Neural progenitor cell (in vitro differentiated cells): ENCODE results near the gene LMO1. TPM values are rescaled to one million over a fixed set of nuclear protein-coding genes. Genes with fewer than 3 reads are reported as not detected.

Source experiments
- DNase-seq: peaks from one replicate; pipeline ENCODE4 v3.0.0-alpha.2; 2016; ENCODE audit warnings: low spot score
- H2AFZ ChIP-seq: fragments of 200-600 bp; sonication (generic); replicated peaks from 2 replicates; pipeline ENCODE4 v1.6.1; 2016; ENCODE audit warnings: antibody characterized with exemption
- H3F3A ChIP-seq: fragments of 200-600 bp; sonication (generic); 2 replicates; pipeline ENCODE4 v1.6.1; 2016; ENCODE audit warnings: antibody characterized with exemption, low read depth
- H3K27ac ChIP-seq: fragments of 200-600 bp; sonication (generic); 2 replicates; pipeline ENCODE4 v1.5.1; 2016; ENCODE audit warnings: mild to moderate bottlenecking
- H3K27me3 ChIP-seq: fragments of 200-600 bp; sonication (generic); 2 replicates; pipeline ENCODE4 v1.6.1; 2016; ENCODE audit warnings: mild to moderate bottlenecking, moderate library complexity
- H3K36me3 ChIP-seq: fragments of 200-600 bp; sonication (generic); 2 replicates; pipeline ENCODE4 v1.5.1; 2016
- H3K4me1 ChIP-seq: fragments of 200-600 bp; sonication (generic); 2 replicates; pipeline ENCODE4 v1.6.1; 2016; ENCODE audit warnings: mixed run types
- H3K4me2 ChIP-seq: fragments of 200-600 bp; sonication (generic); 2 replicates; pipeline ENCODE4 v1.6.1; 2016
- H3K4me3 ChIP-seq: fragments of 200-600 bp; sonication (generic); 2 replicates; pipeline ENCODE4 v1.5.1; 2016
- H3K79me2 ChIP-seq: fragments of 200-600 bp; sonication (generic); 2 replicates; pipeline ENCODE4 v1.6.1; 2016; ENCODE audit warnings: low read depth
- H3K9ac ChIP-seq: fragments of 200-600 bp; sonication (generic); 2 replicates; pipeline ENCODE4 v1.6.1; 2016
- H3K9me3 ChIP-seq: fragments of 200-600 bp; sonication (generic); 2 replicates; pipeline ENCODE4 v1.5.1; 2016; ENCODE audit warnings: low read depth
- H4K20me1 ChIP-seq: fragments of 200-600 bp; sonication (generic); 2 replicates; pipeline ENCODE4 v1.6.1; 2016; ENCODE audit warnings: low read depth
- H3K27ac Mint-ChIP-seq: 3 replicates; pipeline ENCODE4 v1.8.0; 2021; ENCODE audit warnings: mixed read lengths
- H3K27me3 Mint-ChIP-seq: 2 replicates; pipeline ENCODE4 v1.8.0; 2022; ENCODE audit warnings: low read depth, mild to moderate bottlenecking, inconsistent platforms, moderate library complexity, mixed read lengths; ENCODE audit not compliant: insufficient read depth
- H3K36me3 Mint-ChIP-seq: 3 replicates; pipeline ENCODE4 v1.8.0; 2021; ENCODE audit warnings: mixed read lengths
- H3K4me1 Mint-ChIP-seq: 3 replicates; pipeline ENCODE4 v1.8.0; 2021; ENCODE audit warnings: mixed read lengths
- H3K4me3 Mint-ChIP-seq: 3 replicates; pipeline ENCODE4 v1.8.0; 2021; ENCODE audit warnings: mild to moderate bottlenecking, moderate library complexity, mixed read lengths
- H3K9me3 Mint-ChIP-seq: 3 replicates; pipeline ENCODE4 v1.8.0; 2020; ENCODE audit warnings: mixed read lengths
- EZH2 ChIP-seq: fragments of 200-600 bp; sonication (generic); IDR thresholded peaks from 2 replicates; pipeline ENCODE4 v1.6.1; 2017; ENCODE audit warnings: antibody characterized with exemption, mild to moderate bottlenecking, moderate library complexity
- EZH2phosphoT487 ChIP-seq: fragments of 200-600 bp; sonication (generic); IDR thresholded peaks from 2 replicates; pipeline ENCODE4 v1.6.1; 2017; ENCODE audit warnings: antibody characterized with exemption
- total RNA-seq: library from RNA; depleted of rRNA; stranded (reverse); fragments of >200 nt; gene quantifications from 2 replicates; pipeline ENCODE4 v1.2.3, GENCODE V29; 2015; ENCODE audit warnings: low replicate concordance
- TF ChIP-seq, protein P1 (sequence below): fragments of 200-600 bp; sonication (generic); IDR thresholded peaks from 2 replicates; pipeline ENCODE4 v1.5.1; 2017; ENCODE audit warnings: antibody characterized with exemption, mild to moderate bottlenecking

Gene LMO1
- total RNA-seq, 1 donor from 2014 or later, result 2.9 TPM

DNA sequence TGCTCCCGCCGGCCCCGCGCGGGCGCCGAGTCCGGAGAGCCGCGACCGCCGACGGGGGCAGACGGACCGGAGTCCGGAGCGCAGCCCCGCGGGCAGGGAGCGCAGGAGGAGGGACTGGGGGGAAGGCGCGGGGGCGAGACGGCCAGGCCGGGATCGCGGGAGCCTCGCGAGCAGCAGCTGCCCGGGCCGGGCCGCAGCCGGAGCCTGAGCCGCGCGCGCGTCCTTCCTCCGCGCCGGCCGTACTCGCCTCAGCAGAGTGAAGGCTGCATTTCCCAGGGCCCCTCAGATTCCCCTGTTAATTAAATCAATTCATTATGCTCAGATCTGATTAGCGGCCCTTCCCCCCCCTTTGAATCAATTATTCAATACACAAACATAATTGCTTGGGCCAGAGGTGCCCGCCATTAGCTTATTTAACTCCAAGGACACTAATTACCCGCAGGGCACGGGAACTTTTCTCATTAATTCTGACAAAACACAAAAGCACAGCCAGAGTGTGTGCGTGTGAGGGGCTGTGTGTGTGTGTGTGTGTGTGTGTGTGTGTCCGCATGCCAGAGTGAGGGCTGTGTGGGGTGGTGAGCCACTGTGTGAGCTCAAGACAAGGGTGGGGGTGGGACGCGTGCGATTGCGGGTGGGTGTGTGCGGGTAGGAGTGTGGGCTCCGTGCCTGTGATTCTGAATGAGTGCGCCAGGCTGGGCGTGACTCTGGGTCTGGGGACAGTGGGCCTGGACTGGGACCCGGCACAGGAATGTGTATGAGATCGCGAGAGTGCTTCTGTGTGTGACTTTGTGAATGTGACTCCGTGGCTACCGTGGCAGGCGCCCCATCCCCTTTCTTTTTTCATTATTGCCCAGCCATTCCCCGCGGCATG lies 5.1 kb upstream of the LMO1 start:
- Mint-ChIP-seq H3K27ac (no peak overlapping the region), H3K36me3 (no peaks in the 10 kb centered on the region), H3K9me3 (no peaks in the 10 kb centered on the region), H3K4me1 (peaks cover 38% of the 10 kb centered on the region), H3K4me3 (peak overlapping the region; percentile 85), H3K27me3 (peaks cover 38% of the 10 kb centered on the region)
- peak; percentile 80 for DNase-seq
- H2AFZ ChIP-seq, result peak overlapping the region; percentile 68
- TF ChIP-seq EZH2, result no peak
- peak; percentile 66 for TF ChIP-seq EZH2phosphoT487
- peak overlapping the region; percentile 95 for H3K4me2 ChIP-seq
- H3K9ac ChIP-seq, result no peak overlapping the region
- H4K20me1 ChIP-seq, result peaks cover 16% of the 10 kb centered on the region
- no peaks in the 10 kb centered on the region for H3K36me3 ChIP-seq
- peaks cover 43% of the 10 kb centered on the region for H3K4me1 ChIP-seq
- H3K9me3 ChIP-seq, result no peaks in the 10 kb centered on the region
- H3K79me2 ChIP-seq, result peaks cover 32% of the 10 kb centered on the region
- peaks cover 67% of the 10 kb centered on the region for H3K27me3 ChIP-seq
- H3K4me3 ChIP-seq, result peak overlapping the region; percentile 73
- H3K27ac ChIP-seq, result no peak overlapping the region
- peaks cover 38% of the 10 kb centered on the region for H3F3A ChIP-seq

DNA sequence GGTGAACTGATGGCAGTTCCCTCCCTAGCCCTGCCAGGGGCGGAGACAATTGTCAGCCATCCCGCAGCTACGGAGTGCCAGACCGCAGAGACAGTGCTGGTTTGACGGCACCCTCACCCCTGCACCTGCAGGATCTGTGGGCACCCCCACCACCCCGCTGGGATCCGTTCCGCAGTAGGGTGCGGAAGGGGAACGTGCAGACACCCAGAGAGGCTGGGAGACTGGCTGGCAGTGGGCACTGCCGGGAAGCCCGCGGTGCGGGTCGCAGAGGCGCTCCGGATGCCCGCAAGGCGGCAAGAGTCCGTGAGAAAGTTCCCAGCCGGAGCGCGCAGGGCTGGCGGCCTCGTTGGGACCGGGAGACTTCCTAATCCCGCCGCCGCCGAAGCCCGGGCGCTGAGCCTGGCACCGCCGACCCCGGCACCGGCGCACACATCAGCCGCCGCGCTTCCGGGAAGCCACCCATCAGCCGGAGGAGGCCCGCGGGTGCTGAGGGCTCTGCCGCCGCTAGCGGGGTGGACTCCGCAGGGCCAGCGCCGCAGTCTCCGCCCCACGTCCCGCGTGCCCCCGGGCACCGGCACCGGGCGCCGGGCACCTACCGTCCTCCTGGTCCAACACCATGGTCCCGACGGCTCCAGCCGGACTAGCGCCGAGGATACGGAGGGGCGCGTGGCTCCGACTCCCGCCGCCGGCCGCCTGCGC lies 4.3 kb upstream of the LMO1 start:
- H3K27me3 Mint-ChIP-seq, result peaks cover 38% of the 10 kb centered on the region
- peaks cover 48% of the 10 kb centered on the region for H3K4me1 ChIP-seq
- peaks cover 42% of the 10 kb centered on the region for H3K4me1 Mint-ChIP-seq
- peaks cover 74% of the 10 kb centered on the region for H3K27me3 ChIP-seq
- H3K9me3 ChIP-seq, result no peaks in the 10 kb centered on the region
- no peak overlapping the region for H3K27ac ChIP-seq
- no peaks in the 10 kb centered on the region for H3K36me3 ChIP-seq
- H3K4me3 Mint-ChIP-seq, result peak overlapping the region; percentile 71
- H3K27ac Mint-ChIP-seq, result no peak overlapping the region
- peak overlapping the region; percentile 68 for H2AFZ ChIP-seq
- peak overlapping the region; percentile 73 for H3K4me3 ChIP-seq
- H3F3A ChIP-seq, result peaks cover 44% of the 10 kb centered on the region
- H3K4me2 ChIP-seq, result peak overlapping the region; percentile 95
- peaks cover 16% of the 10 kb centered on the region for H4K20me1 ChIP-seq
- peak; percentile 68 for DNase-seq
- H3K9me3 Mint-ChIP-seq, result no peaks in the 10 kb centered on the region
- peaks cover 32% of the 10 kb centered on the region for H3K79me2 ChIP-seq
- TF ChIP-seq EZH2 (peak; percentile 65), EZH2phosphoT487 (peak; percentile 58)
- TF ChIP-seq, protein P1, sequence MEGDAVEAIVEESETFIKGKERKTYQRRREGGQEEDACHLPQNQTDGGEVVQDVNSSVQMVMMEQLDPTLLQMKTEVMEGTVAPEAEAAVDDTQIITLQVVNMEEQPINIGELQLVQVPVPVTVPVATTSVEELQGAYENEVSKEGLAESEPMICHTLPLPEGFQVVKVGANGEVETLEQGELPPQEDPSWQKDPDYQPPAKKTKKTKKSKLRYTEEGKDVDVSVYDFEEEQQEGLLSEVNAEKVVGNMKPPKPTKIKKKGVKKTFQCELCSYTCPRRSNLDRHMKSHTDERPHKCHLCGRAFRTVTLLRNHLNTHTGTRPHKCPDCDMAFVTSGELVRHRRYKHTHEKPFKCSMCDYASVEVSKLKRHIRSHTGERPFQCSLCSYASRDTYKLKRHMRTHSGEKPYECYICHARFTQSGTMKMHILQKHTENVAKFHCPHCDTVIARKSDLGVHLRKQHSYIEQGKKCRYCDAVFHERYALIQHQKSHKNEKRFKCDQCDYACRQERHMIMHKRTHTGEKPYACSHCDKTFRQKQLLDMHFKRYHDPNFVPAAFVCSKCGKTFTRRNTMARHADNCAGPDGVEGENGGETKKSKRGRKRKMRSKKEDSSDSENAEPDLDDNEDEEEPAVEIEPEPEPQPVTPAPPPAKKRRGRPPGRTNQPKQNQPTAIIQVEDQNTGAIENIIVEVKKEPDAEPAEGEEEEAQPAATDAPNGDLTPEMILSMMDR, result peak; percentile 3
- no peaks in the 10 kb centered on the region for H3K36me3 Mint-ChIP-seq
- H3K9ac ChIP-seq, result no peak overlapping the region

DNA sequence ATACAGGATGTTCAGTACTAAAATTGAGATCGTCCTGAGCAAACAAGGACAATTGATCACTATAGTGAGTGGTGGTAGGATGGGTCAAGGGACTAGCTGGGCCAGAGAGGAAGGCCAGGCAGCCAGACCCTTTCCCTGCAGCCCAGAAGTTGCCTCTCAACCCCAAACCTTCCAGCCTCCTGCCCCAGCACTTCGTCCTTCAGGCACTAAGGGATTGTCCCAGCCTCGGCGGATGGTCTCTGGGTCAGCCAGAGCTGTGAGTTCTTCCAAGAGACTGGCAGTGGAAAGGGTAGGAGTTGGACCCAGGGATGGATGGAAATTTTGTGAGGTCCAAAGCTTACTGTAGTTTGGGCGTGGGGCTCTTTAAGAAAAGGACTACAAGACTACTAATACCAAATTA lies 3.6 kb upstream of the LMO1 start:
- Histone ChIP-seq H3K4me1 (peaks cover 52% of the 10 kb centered on the region), H3F3A (peaks cover 44% of the 10 kb centered on the region), H2AFZ (no peak overlapping the region), H3K36me3 (no peaks in the 10 kb centered on the region), H3K4me3 (peak overlapping the region; percentile 73), H4K20me1 (peaks cover 16% of the 10 kb centered on the region), H3K79me2 (peaks cover 33% of the 10 kb centered on the region), H3K27me3 (peaks cover 78% of the 10 kb centered on the region), H3K27ac (no peak overlapping the region), H3K9ac (no peak overlapping the region), H3K9me3 (no peaks in the 10 kb centered on the region), H3K4me2 (peak overlapping the region; percentile 95)
- no peak for TF ChIP-seq EZH2phosphoT487
- TF ChIP-seq, protein P1, result no peak
- Mint-ChIP-seq H3K4me3 (peak overlapping the region; percentile 71), H3K27ac (no peak overlapping the region), H3K36me3 (no peaks in the 10 kb centered on the region), H3K4me1 (peaks cover 42% of the 10 kb centered on the region), H3K9me3 (no peaks in the 10 kb centered on the region), H3K27me3 (peaks cover 38% of the 10 kb centered on the region)
- DNase-seq, result no peak
